Measurements from ENCODE around the gene FANCC. TPM values are rescaled to one million over a fixed set of nuclear protein-coding genes. Genes with fewer than 3 reads are reported as not detected.

The FANCC gene
- total RNA-seq, 2 experiments from 2014 or later, result 10.2 to 10.5 TPM

GRCh38 chr9:95104581-95104960 is 212.9 kb downstream of the FANCC start:
- intact Hi-C loops (cut with micrococcal nuclease), result no loop called here
- POLR2A ChIA-PET, result no interaction called here
- Mint-ChIP-seq H3K9me3 (no peaks in the 10 kb centered on the region), H3K4me3 (no peak overlapping the region), H3K4me1 (ENCODE audit: low read depth) (no peaks in the 10 kb centered on the region), H3K27ac (no peak overlapping the region), H3K27me3 (no peaks in the 10 kb centered on the region), H3K36me3 (peaks cover 5% of the 10 kb centered on the region)
- CTCF ChIA-PET, result no interaction called here
- DNase-seq, result no peak

GRCh38 chr9:95103871-95104580 is 213.5 kb downstream of the FANCC start:
- no peaks in the 10 kb centered on the region for H3K4me1 Mint-ChIP-seq (ENCODE audit: low read depth)
- H3K4me3 Mint-ChIP-seq, result no peak overlapping the region
- intact Hi-C loops (cut with micrococcal nuclease), result no loop called here
- POLR2A ChIA-PET, result no interaction called here
- H3K27ac Mint-ChIP-seq, result no peak overlapping the region
- DNase-seq, result no peak
- CTCF ChIA-PET, result interaction anchor here (1.8 kb wide), 1 partner anchor 28 kb away, joined by 3 read pairs; no protein-coding TSS in a partner anchor
- H3K27me3 Mint-ChIP-seq, result no peaks in the 10 kb centered on the region
- no peaks in the 10 kb centered on the region for H3K9me3 Mint-ChIP-seq
- H3K36me3 Mint-ChIP-seq, result peaks cover 5% of the 10 kb centered on the region

GRCh38 chr9:95103281-95103771 is 214.2 kb downstream of the FANCC start:
- CTCF ChIA-PET, result interaction anchor here (1.8 kb wide), 1 partner anchor 28 kb away, joined by 3 read pairs; no protein-coding TSS in a partner anchor
- intact Hi-C loops (cut with micrococcal nuclease), result no loop called here
- H3K9me3 Mint-ChIP-seq, result no peaks in the 10 kb centered on the region

GRCh38 chr9:95102572-95102971 is 214.9 kb downstream of the FANCC start:
- no peak for DNase-seq
- ChIA-PET CTCF (interaction anchor here (1.8 kb wide), 1 partner anchor 29 kb away, joined by 3 read pairs; no protein-coding TSS in a partner anchor), POLR2A (no interaction called here)
- no peaks in the 10 kb centered on the region for H3K27me3 Mint-ChIP-seq
- H3K36me3 Mint-ChIP-seq, result peaks cover 5% of the 10 kb centered on the region
- intact Hi-C loops (cut with micrococcal nuclease), result no loop called here
- no peaks in the 10 kb centered on the region for H3K9me3 Mint-ChIP-seq
- no peak overlapping the region for H3K27ac Mint-ChIP-seq
- no peaks in the 10 kb centered on the region for H3K4me1 Mint-ChIP-seq (ENCODE audit: low read depth)
- H3K4me3 Mint-ChIP-seq, result no peak overlapping the region

More at GRCh38 chr9:95103281-95103771, 214.2 kb downstream of the FANCC start:
- DNase-seq, result no peak
- Mint-ChIP-seq H3K27me3 (no peaks in the 10 kb centered on the region), H3K36me3 (peaks cover 5% of the 10 kb centered on the region), H3K4me1 (ENCODE audit: low read depth) (no peaks in the 10 kb centered on the region), H3K4me3 (no peak overlapping the region), H3K27ac (no peak overlapping the region)
- POLR2A ChIA-PET, result no interaction called here

GRCh38 chr9:95102001-95102433 is 215.5 kb downstream of the FANCC start:
- intact Hi-C loops (cut with micrococcal nuclease), result no loop called here
- no peak for DNase-seq
- CTCF ChIA-PET, result interaction anchor here (1.8 kb wide), 1 partner anchor 30 kb away, joined by 3 read pairs; no protein-coding TSS in a partner anchor
- Mint-ChIP-seq H3K27me3 (no peaks in the 10 kb centered on the region), H3K4me3 (no peak overlapping the region), H3K27ac (no peak overlapping the region), H3K9me3 (no peaks in the 10 kb centered on the region), H3K36me3 (peaks cover 4% of the 10 kb centered on the region), H3K4me1 (ENCODE audit: low read depth) (no peaks in the 10 kb centered on the region)
- POLR2A ChIA-PET, result no interaction called here

- H3K27ac Mint-ChIP-seq, result no peak overlapping the region
- peaks cover 1% of the 10 kb centered on the region for H3K36me3 Mint-ChIP-seq
- no peaks in the 10 kb centered on the region for H3K27me3 Mint-ChIP-seq
- ChIA-PET CTCF (interaction anchor here (0.6 to 2.2 kb wide), 2 partner anchors 420 to 421 kb away, joined by 4 to 6 read pairs; no protein-coding TSS in a partner anchor), POLR2A (no interaction called here)
- no peak for DNase-seq
- no peaks in the 10 kb centered on the region for H3K4me1 Mint-ChIP-seq (ENCODE audit: low read depth)
- no peak overlapping the region for H3K4me3 Mint-ChIP-seq
- no peaks in the 10 kb centered on the region for H3K9me3 Mint-ChIP-seq
- intact Hi-C loops (cut with micrococcal nuclease), result no loop called here
Measured at GRCh38 chr9:95101326-95101725, 216.2 kb downstream of the FANCC start.

- H3K9me3 Mint-ChIP-seq, result no peaks in the 10 kb centered on the region
- no peak overlapping the region for H3K4me3 Mint-ChIP-seq
- no peak overlapping the region for H3K27ac Mint-ChIP-seq
- ChIA-PET POLR2A (no interaction called here), CTCF (interaction anchor here (0.9 to 2.2 kb wide), 2 partner anchors 30 to 419 kb away, joined by 4 to 6 read pairs; no protein-coding TSS in a partner anchor)
- H3K4me1 Mint-ChIP-seq (ENCODE audit: low read depth), result no peaks in the 10 kb centered on the region
- intact Hi-C loops (cut with micrococcal nuclease), result no loop called here
- no peaks in the 10 kb centered on the region for H3K27me3 Mint-ChIP-seq
- H3K36me3 Mint-ChIP-seq, result peaks cover 1% of the 10 kb centered on the region
- DNase-seq, result no peak
Measured at GRCh38 chr9:95100071-95100627, 217.4 kb downstream of the FANCC start.

- no peaks in the 10 kb centered on the region for H3K27me3 Mint-ChIP-seq
- DNase-seq, result no peak
- no peaks in the 10 kb centered on the region for H3K4me1 Mint-ChIP-seq (ENCODE audit: low read depth)
- CTCF ChIA-PET, result interaction anchor here (0.9 to 2.2 kb wide), 2 partner anchors 31 to 418 kb away, joined by 4 to 6 read pairs; no protein-coding TSS in a partner anchor
- H3K36me3 Mint-ChIP-seq, result peaks cover 1% of the 10 kb centered on the region
- POLR2A ChIA-PET, result no interaction called here
- intact Hi-C loops (cut with micrococcal nuclease), result no loop called here
- no peaks in the 10 kb centered on the region for H3K9me3 Mint-ChIP-seq
- H3K27ac Mint-ChIP-seq, result no peak overlapping the region
- no peak overlapping the region for H3K4me3 Mint-ChIP-seq
Measured at GRCh38 chr9:95099321-95100070, 218.0 kb downstream of the FANCC start.

GRCh38 chr9:95098391-95098921 is 219.1 kb downstream of the FANCC start:
- Mint-ChIP-seq H3K4me1 (ENCODE audit: low read depth) (no peaks in the 10 kb centered on the region), H3K27me3 (no peaks in the 10 kb centered on the region), H3K9me3 (no peaks in the 10 kb centered on the region), H3K27ac (no peak overlapping the region), H3K4me3 (no peak overlapping the region), H3K36me3 (peaks cover 1% of the 10 kb centered on the region)
- ChIA-PET POLR2A (no interaction called here), CTCF (no interaction called here)
- intact Hi-C loops (cut with micrococcal nuclease), result no loop called here
- DNase-seq, result no peak

GRCh38 chr9:95097279-95097678 is 220.2 kb downstream of the FANCC start:
- H3K9me3 Mint-ChIP-seq, result no peaks in the 10 kb centered on the region
- peaks cover 2% of the 10 kb centered on the region for H3K4me1 Mint-ChIP-seq (ENCODE audit: low read depth)
- ChIA-PET CTCF (interaction anchor here (1.1 to 1.2 kb wide), 2 partner anchors 355 to 416 kb away, joined by 3 to 4 read pairs; no protein-coding TSS in a partner anchor), POLR2A (no interaction called here)
- DNase-seq, result no peak
- peaks cover 1% of the 10 kb centered on the region for H3K36me3 Mint-ChIP-seq
- H3K4me3 Mint-ChIP-seq, result no peak overlapping the region
- intact Hi-C loops (cut with micrococcal nuclease), result no loop called here
- H3K27me3 Mint-ChIP-seq, result no peaks in the 10 kb centered on the region
- no peak overlapping the region for H3K27ac Mint-ChIP-seq

- ChIA-PET POLR2A (no interaction called here), CTCF (interaction anchor here (1.2 kb wide), 1 partner anchor 415 kb away, joined by 4 read pairs; no protein-coding TSS in a partner anchor)
- H3K27me3 Mint-ChIP-seq, result no peaks in the 10 kb centered on the region
- H3K27ac Mint-ChIP-seq, result no peak overlapping the region
- no peak overlapping the region for H3K4me3 Mint-ChIP-seq
- peaks cover 1% of the 10 kb centered on the region for H3K36me3 Mint-ChIP-seq
- H3K4me1 Mint-ChIP-seq (ENCODE audit: low read depth), result peaks cover 2% of the 10 kb centered on the region
- intact Hi-C loops (cut with micrococcal nuclease), result no loop called here
- H3K9me3 Mint-ChIP-seq, result no peaks in the 10 kb centered on the region
- DNase-seq, result peak; percentile 13
Measured at GRCh38 chr9:95096807-95097206, 220.7 kb downstream of the FANCC start.

- Mint-ChIP-seq H3K27me3 (no peaks in the 10 kb centered on the region), H3K36me3 (peaks cover 1% of the 10 kb centered on the region), H3K27ac (no peak overlapping the region), H3K4me3 (no peak overlapping the region), H3K4me1 (ENCODE audit: low read depth) (peaks cover 2% of the 10 kb centered on the region), H3K9me3 (no peaks in the 10 kb centered on the region)
- intact Hi-C loops (cut with micrococcal nuclease), result no loop called here
- no peak for DNase-seq
- ChIA-PET POLR2A (no interaction called here), CTCF (interaction anchor here (0.8 to 1.2 kb wide), 2 partner anchors 313 to 415 kb away, joined by 3 to 4 read pairs; no protein-coding TSS in a partner anchor)
Measured at GRCh38 chr9:95096381-95096780, 221.1 kb downstream of the FANCC start.

Measured in activated CD4-positive, alpha-beta memory T cell treated with anti-CD3 and anti-CD28 coated beads for 36 hours (primary cell).